BE2C (cell line): ENCODE results near the gene ZNF263.

Source experiments
- DNase-seq: peaks from one replicate; pipeline ENCODE4 v3.0.0-alpha.2; 2020
- H3K27me3 ChIP-seq: fragments of 250-450 bp; sonication (Bioruptor Pico); 2 replicates; pipeline ENCODE4 v1.5.1; 2020; ENCODE audit warnings: mild to moderate bottlenecking
- H3K36me3 ChIP-seq: fragments of 250-450 bp; sonication (Bioruptor Pico); 2 replicates; pipeline ENCODE4 v1.5.1; 2020; ENCODE audit warnings: mild to moderate bottlenecking
- H3K4me1 ChIP-seq: fragments of 250-450 bp; sonication (Bioruptor Pico); 2 replicates; pipeline ENCODE4 v1.5.1; 2020
- H3K4me3 ChIP-seq: 2 replicates; pipeline ENCODE4 v1.5.1; 2011; ENCODE audit warnings: low read depth, low read length
- H3K9me3 ChIP-seq: fragments of 250-450 bp; sonication (Bioruptor Pico); 2 replicates; pipeline ENCODE4 v1.5.1; 2020
- CTCF ChIP-seq: IDR thresholded peaks from 2 replicates; pipeline ENCODE4 v1.5.1; 2012; ENCODE audit warnings: mild to moderate bottlenecking, low read depth, low read length

Gene ZNF263

GRCh38 chr16:3249451-3249850, 33.8 kb upstream of the ZNF263 start:
- peaks cover 52% of the 10 kb centered on the region for H3K27me3 ChIP-seq

GRCh38 chr16:3252967-3253366, 30.3 kb upstream of the ZNF263 start:
- no peaks in the 10 kb centered on the region; the same call in 1 of the 2 replicates for H3K9me3 ChIP-seq
- no peak overlapping the region for H3K4me3 ChIP-seq
- no peaks in the 10 kb centered on the region for H3K36me3 ChIP-seq
- H3K4me1 ChIP-seq, result no peaks in the 10 kb centered on the region
- no peak for TF ChIP-seq CTCF
- DNase-seq, result no peak
- peaks cover 51% of the 10 kb centered on the region for H3K27me3 ChIP-seq

More at GRCh38 chr16:3249451-3249850, 33.8 kb upstream of the ZNF263 start:
- H3K4me1 ChIP-seq, result no peaks in the 10 kb centered on the region
- H3K4me3 ChIP-seq, result no peak overlapping the region
- no peaks in the 10 kb centered on the region; the same call in 1 of the 2 replicates for H3K9me3 ChIP-seq
- no peaks in the 10 kb centered on the region for H3K36me3 ChIP-seq
- TF ChIP-seq CTCF, result no peak
- no peak for DNase-seq

- no peak for DNase-seq
- TF ChIP-seq CTCF, result no peak
- Histone ChIP-seq H3K4me3 (no peak overlapping the region), H3K36me3 (no peaks in the 10 kb centered on the region), H3K4me1 (no peaks in the 10 kb centered on the region), H3K9me3 (no peaks in the 10 kb centered on the region; the same call in 1 of the 2 replicates), H3K27me3 (peaks cover 49% of the 10 kb centered on the region)
These were observed 29.0 kb upstream of the ZNF263 start for GRCh38 chr16:3254309-3254708.

GRCh38 chr16:3256146-3256865, 27.0 kb upstream of the ZNF263 start, which contains the start of gene MEFV:
MEFV (minus strand) TSS chr16:3256633; CDS start chr16:3256587, 46 bp downstream.
- no peak for DNase-seq

GRCh38 chr16:3256866-3257465, 26.3 kb upstream of the ZNF263 start:
- Histone ChIP-seq H3K27me3 (peaks cover 43% of the 10 kb centered on the region), H3K4me3 (no peak overlapping the region), H3K36me3 (no peaks in the 10 kb centered on the region), H3K9me3 (no peaks in the 10 kb centered on the region; the same call in 1 of the 2 replicates), H3K4me1 (no peaks in the 10 kb centered on the region)
- TF ChIP-seq CTCF, result no peak
- DNase-seq, result no peak

More at GRCh38 chr16:3256146-3256865, 27.0 kb upstream of the ZNF263 start, which contains the start of gene MEFV:
- no peaks in the 10 kb centered on the region; the same call in 1 of the 2 replicates for H3K9me3 ChIP-seq
- TF ChIP-seq CTCF, result no peak
- no peaks in the 10 kb centered on the region for H3K4me1 ChIP-seq
- no peaks in the 10 kb centered on the region for H3K36me3 ChIP-seq
- no peak within 1 kb of the TSS for H3K4me3 ChIP-seq
- peaks cover 46% of the 10 kb centered on the region for H3K27me3 ChIP-seq

GRCh38 chr16:3259836-3260235, 23.5 kb upstream of the ZNF263 start:
- no peaks in the 10 kb centered on the region for H3K36me3 ChIP-seq
- H3K9me3 ChIP-seq, result no peaks in the 10 kb centered on the region; the same call in 1 of the 2 replicates
- no peak overlapping the region for H3K4me3 ChIP-seq
- H3K27me3 ChIP-seq, result peaks cover 29% of the 10 kb centered on the region
- TF ChIP-seq CTCF, result no peak
- H3K4me1 ChIP-seq, result no peaks in the 10 kb centered on the region
- no peak for DNase-seq
